Thyroid gland (tissue), 4 donors: ENCODE data around the gene TNN.

ENCODE experiments used
- CTCF ChIP-seq, 6 experiments: fragments of 200-600 bp in 3 of 6; fragments of 450-650 bp in 3 of 6; sonication (generic) in 3 of 6; IDR thresholded peaks; one replicate each; pipeline ENCODE4 v1.5.1; 2016 to 2019; ENCODE audit warnings: antibody characterized with exemption in 6 of 6, mild to moderate bottlenecking in 2 of 6, inconsistent platforms in 1 of 6, moderate library complexity in 1 of 6
- POLR2A ChIP-seq, 2 donors: fragments of 450-650 bp; IDR thresholded peaks; one replicate each; pipeline ENCODE4 v1.6.1; 2017; ENCODE audit warnings: antibody characterized with exemption in 2 of 2, mild to moderate bottlenecking in 2 of 2, moderate library complexity in 1 of 2

- no peak for TF ChIP-seq CTCF (IDR thresholded peaks at IDR 0.05)
- no peak for TF ChIP-seq POLR2A (IDR thresholded peaks at IDR 0.05)
These were observed 89.6 kb downstream of the TNN start for GRCh38 chr1:175157200-175157599.
